GM12891 (cell line): ENCODE measurements around the gene MYO7B.

Source experiments
- POLR2A ChIP-seq: IDR thresholded peaks from 2 replicates; pipeline ENCODE4 v1.6.1; 2011; ENCODE audit warnings: low read depth, low read length, control low read depth
- POLR2AphosphoS5 ChIP-seq: IDR thresholded peaks from 2 replicates; pipeline ENCODE4 v1.6.1; 2011; ENCODE audit warnings: low read depth, low read length, control low read depth
- POU2F2 ChIP-seq: IDR thresholded peaks from 2 replicates; pipeline ENCODE4 v1.6.1; 2011; ENCODE audit warnings: low read depth, mild to moderate bottlenecking, control low read depth, low read length, moderate library complexity

GRCh38 chr2:127589358-127589757 lies 53.9 kb downstream of the MYO7B start:
- TF ChIP-seq POLR2AphosphoS5 (no peak), POLR2A (no peak), POU2F2 (no peak)
